ENCODE data around the gene SDK1. TPM values are rescaled to one million over a fixed set of nuclear protein-coding genes. Genes with fewer than 3 reads are reported as not detected.

The SDK1 gene
- total RNA-seq, 2 experiments from 2014 or later = 0.19 to 0.36 TPM

- ChIA-PET POLR2A (no interaction called here), CTCF (ENCODE audit: unreplicated experiment) (no interaction called here)
- H3K4me3 ChIP-seq (ENCODE audit: low read depth, low read length, poor library complexity, severe bottlenecking) = no peak overlapping the region
- TF ChIP-seq EZH2phosphoT487 (IDR thresholded peaks at IDR 0.05; ENCODE audit: borderline replicate concordance, low read depth, low read length) = no peak
- TF ChIP-seq CTCF (conservative IDR thresholded peaks at IDR 0.05; ENCODE audit: low read length) = no peak
- intact Hi-C loops (cut with micrococcal nuclease; ENCODE audit: unreplicated experiment) = no loop called here
- no peaks in the 10 kb centered on the region for H3K36me3 ChIP-seq (ENCODE audit: insufficient read depth, low read length)
- no TSS peak for BruUV-seq (replicated peaks)
- no peak overlapping the region for H3K27ac ChIP-seq (ENCODE audit: low read depth, low read length, poor library complexity, severe bottlenecking)
- H4K20me1 ChIP-seq (ENCODE audit: insufficient read depth, low read length) = no peaks in the 10 kb centered on the region
- no peaks in the 10 kb centered on the region for H3K9me3 ChIP-seq (ENCODE audit: low read length)
- no peaks in the 10 kb centered on the region for H3K79me2 ChIP-seq (ENCODE audit: insufficient read depth, low read depth, low read length)
- no peaks in the 10 kb centered on the region for H3K4me1 ChIP-seq (ENCODE audit: insufficient read depth, low read length, poor library complexity, severe bottlenecking)
- DNase-seq (ENCODE audit: low spot score) = no peak
- H2AFZ ChIP-seq (ENCODE audit: low read length) = no peak overlapping the region
- H3K9me2 ChIP-seq (ENCODE audit: insufficient read depth, low read length) = no peaks in the 10 kb centered on the region
- no peak overlapping the region for H3K4me2 ChIP-seq (ENCODE audit: low read length)
These were observed 741.5 kb downstream of the SDK1 start for GRCh38 chr7:4042402-4043045.

DNA sequence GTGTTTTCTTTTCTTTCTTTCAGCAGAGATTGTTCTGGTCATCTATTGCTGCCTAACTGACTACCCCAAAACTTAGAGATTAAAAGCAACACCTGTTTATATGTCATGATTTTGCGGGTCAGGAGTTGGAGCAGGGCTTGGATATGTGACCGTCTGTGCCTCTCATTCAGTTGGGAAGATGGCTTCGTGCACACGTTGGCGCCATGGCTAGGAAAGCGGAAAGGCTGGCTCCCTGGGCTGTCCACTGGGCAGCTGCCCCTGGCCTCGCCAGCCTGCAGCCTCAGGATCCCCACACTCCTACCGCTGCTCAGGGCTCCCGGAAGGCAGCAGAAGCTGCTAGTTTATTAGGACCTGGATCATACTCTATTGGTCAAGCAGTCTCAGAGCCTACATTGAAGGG, 742.9 kb downstream of the SDK1 start:
- CTCF ChIA-PET (ENCODE audit: unreplicated experiment) = no interaction called here
- no peak overlapping the region for H3K4me3 ChIP-seq (ENCODE audit: low read depth, low read length, poor library complexity, severe bottlenecking)
- DNase-seq (ENCODE audit: low spot score) = no peak
- TF ChIP-seq CTCF (conservative IDR thresholded peaks at IDR 0.05; ENCODE audit: low read length) = no peak
- TF ChIP-seq EZH2phosphoT487 (IDR thresholded peaks at IDR 0.05; ENCODE audit: borderline replicate concordance, low read depth, low read length) = no peak
- H3K4me2 ChIP-seq (ENCODE audit: low read length) = no peak overlapping the region
- intact Hi-C loops (cut with micrococcal nuclease; ENCODE audit: unreplicated experiment) = no loop called here
- BruUV-seq (replicated peaks) = no TSS peak
- no peaks in the 10 kb centered on the region for H4K20me1 ChIP-seq (ENCODE audit: insufficient read depth, low read length)
- H3K4me1 ChIP-seq (ENCODE audit: insufficient read depth, low read length, poor library complexity, severe bottlenecking) = no peaks in the 10 kb centered on the region
- H3K36me3 ChIP-seq (ENCODE audit: insufficient read depth, low read length) = no peaks in the 10 kb centered on the region
- H3K9me2 ChIP-seq (ENCODE audit: insufficient read depth, low read length) = no peaks in the 10 kb centered on the region
- H2AFZ ChIP-seq (ENCODE audit: low read length) = no peak overlapping the region
- POLR2A ChIA-PET = no interaction called here
- H3K9me3 ChIP-seq (ENCODE audit: low read length) = no peaks in the 10 kb centered on the region
- H3K79me2 ChIP-seq (ENCODE audit: insufficient read depth, low read depth, low read length) = no peaks in the 10 kb centered on the region
- no peak overlapping the region for H3K27ac ChIP-seq (ENCODE audit: low read depth, low read length, poor library complexity, severe bottlenecking)

DNA sequence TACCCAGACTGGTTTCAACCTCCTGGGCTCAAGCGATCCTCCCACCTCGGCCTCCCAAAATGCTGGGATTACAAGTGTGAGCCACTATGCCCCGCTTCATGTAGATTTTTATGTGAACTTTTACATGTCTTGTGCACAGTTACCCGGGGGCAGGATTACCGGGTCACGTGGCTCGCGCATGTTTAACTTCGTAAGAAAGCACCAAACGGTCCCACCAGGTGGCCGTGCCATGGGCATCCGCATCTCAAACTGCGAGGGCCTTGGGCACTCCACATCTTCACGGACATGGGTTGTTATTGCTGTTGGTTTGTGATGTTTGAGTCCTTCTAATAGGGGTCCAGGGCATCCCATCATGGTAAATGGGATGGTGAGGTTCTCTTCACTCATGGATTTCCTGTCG, 744.4 kb downstream of the SDK1 start:
- Histone ChIP-seq H3K27ac (ENCODE audit: low read depth, low read length, poor library complexity, severe bottlenecking) (no peak overlapping the region), H2AFZ (ENCODE audit: low read length) (no peak overlapping the region), H4K20me1 (ENCODE audit: insufficient read depth, low read length) (no peaks in the 10 kb centered on the region), H3K9me3 (ENCODE audit: low read length) (no peaks in the 10 kb centered on the region), H3K4me1 (ENCODE audit: insufficient read depth, low read length, poor library complexity, severe bottlenecking) (no peaks in the 10 kb centered on the region), H3K4me2 (ENCODE audit: low read length) (no peak overlapping the region), H3K9me2 (ENCODE audit: insufficient read depth, low read length) (no peaks in the 10 kb centered on the region), H3K4me3 (ENCODE audit: low read depth, low read length, poor library complexity, severe bottlenecking) (no peak overlapping the region), H3K79me2 (ENCODE audit: insufficient read depth, low read depth, low read length) (no peaks in the 10 kb centered on the region), H3K36me3 (ENCODE audit: insufficient read depth, low read length) (no peaks in the 10 kb centered on the region)
- TF ChIP-seq EZH2phosphoT487 (IDR thresholded peaks at IDR 0.05; ENCODE audit: borderline replicate concordance, low read depth, low read length) (no peak), CTCF (conservative IDR thresholded peaks at IDR 0.05; ENCODE audit: low read length) (no peak)
- DNase-seq (ENCODE audit: low spot score) = no peak
- ChIA-PET POLR2A (no interaction called here), CTCF (ENCODE audit: unreplicated experiment) (no interaction called here)
- intact Hi-C loops (cut with micrococcal nuclease; ENCODE audit: unreplicated experiment) = no loop called here
- BruUV-seq (replicated peaks) = no TSS peak

Data from OCI-LY7 (cell line).